Pericardium fibroblast (primary cell): Measurements from ENCODE around the gene REG1A. TPM values are rescaled to one million over a fixed set of nuclear protein-coding genes. Genes with fewer than 3 reads are reported as not detected.

Source experiments
- total RNA-seq: library from RNA; depleted of rRNA; stranded (reverse); fragments of >200 nt; gene quantifications from 2 replicates; pipeline ENCODE4 v1.2.3, GENCODE V29; 2015

The REG1A gene, protein sequence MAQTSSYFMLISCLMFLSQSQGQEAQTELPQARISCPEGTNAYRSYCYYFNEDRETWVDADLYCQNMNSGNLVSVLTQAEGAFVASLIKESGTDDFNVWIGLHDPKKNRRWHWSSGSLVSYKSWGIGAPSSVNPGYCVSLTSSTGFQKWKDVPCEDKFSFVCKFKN
- total RNA-seq, result not detected in 2 replicates

GRCh38 chr2:79120194-79120713 lies at the start of gene REG1A:
Gene REG1A (plus strand): TSS chr2:79120488. CDS start chr2:79120862, 374 bp downstream.

GRCh38 chr2:79087785-79088364 lies 32.4 kb upstream of the REG1A start, which contains the start of gene REG1B:
Gene REG1B (minus strand): TSS chr2:79087993. CDS start chr2:79087612, 381 bp downstream.

DNA sequence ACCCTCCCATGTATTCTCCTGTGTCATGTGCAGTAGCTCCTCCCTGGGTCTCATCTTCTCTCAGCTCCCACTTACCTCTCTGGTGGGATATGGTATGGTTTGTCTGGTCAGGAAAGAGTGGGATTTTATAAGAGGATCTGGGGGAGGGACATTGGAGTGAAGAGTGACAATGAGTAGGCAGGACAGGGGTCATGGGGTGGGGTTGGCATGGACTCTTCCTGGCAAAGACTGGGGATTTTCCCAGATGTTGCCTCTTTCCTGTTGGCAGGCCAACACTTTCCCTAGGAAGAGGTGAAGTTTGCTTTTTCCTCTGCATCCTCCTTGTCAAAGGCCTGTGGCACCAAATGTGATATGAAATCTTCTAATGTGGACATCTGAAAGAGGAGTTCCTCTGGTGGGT lies 39.4 kb downstream of the REG1A start, which contains the start of gene REG3A:
TSS of gene REG3A (minus strand) at position 101 of the 400 bp plus-strand sequence. CDS start 348 bp downstream, outside the sequence.

Other genes starting within 250 kb of the REG1A start
- not detected in 2 replicates for gene REG3G, start 94.8 kb upstream of the REG1A start, total RNA-seq
- not detected in 2 replicates for gene REG1B, start 32.5 kb upstream of the REG1A start, total RNA-seq
- not detected in 2 replicates for gene REG3A, start 39.3 kb downstream of the REG1A start, total RNA-seq